GM21723 (cell line): ENCODE results near the gene TRPM3.

Source experiments
- ATAC-seq: cut with Tn5 transposase; IDR thresholded peaks from one replicate; pipeline ENCODE4 v1.9.1; 2021; ENCODE audit warnings: mild to moderate bottlenecking, moderate library complexity; ENCODE audit not compliant: unreplicated experiment

Gene TRPM3

DNA sequence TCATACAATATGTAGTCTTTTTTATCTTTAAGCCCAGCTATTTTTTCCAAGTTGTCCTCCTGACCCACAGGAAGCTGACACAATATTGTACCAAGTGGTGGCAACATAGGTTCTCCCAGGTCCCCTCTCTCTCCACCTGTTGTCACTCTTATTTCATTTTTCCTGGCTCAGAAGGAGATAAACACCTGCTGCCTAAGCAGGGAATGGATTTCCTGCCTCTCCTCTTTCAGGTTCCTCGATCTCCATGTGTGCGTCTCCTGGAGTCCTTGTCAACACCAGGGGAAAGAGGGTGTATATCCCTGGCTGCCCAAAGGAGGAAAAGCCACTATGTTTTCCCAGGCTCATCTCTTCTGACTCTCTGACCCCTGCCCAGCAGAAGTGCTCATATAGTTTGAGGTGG lies 625.2 kb downstream of the TRPM3 start:
- ATAC-seq, result no peak

DNA sequence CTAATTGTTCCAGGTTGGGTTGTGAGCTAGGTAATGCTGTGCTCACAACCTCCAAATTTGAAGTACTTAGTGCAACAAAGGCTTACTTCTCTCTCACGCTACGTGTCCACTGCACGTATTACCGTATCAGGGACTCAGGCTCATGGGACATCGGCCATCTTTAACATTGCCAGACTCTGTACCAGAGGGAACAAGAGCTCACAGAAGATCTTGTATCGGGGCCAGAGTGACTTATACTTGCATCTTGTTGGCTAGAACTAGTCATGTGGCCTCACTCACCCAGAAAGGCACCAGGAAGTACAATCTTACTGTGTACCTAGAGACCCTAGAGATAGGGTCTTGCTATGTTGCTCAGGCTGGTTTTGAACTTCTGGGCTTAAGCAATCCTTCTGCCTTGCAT lies 625.9 kb downstream of the TRPM3 start:
- no peak for ATAC-seq

DNA sequence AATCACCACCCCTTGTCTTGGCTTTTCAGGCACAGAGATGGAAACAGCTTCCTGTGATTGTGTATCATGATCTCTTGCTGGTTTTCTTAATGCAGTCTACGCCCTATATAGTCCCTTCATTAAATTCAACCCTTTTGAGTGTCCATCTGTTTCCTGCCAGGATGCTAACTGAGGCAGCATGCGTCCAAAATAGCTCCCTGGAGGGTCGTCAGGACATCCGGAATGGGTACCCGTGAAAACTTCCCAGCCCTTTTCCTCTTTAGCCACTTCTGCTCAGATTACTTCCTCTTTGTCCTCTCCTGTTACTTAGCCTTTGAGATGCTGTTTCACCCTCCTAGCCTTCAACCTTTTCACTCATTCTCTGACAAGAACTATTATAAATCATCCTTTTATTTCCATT lies 627.2 kb downstream of the TRPM3 start:
- ATAC-seq, result no peak

DNA sequence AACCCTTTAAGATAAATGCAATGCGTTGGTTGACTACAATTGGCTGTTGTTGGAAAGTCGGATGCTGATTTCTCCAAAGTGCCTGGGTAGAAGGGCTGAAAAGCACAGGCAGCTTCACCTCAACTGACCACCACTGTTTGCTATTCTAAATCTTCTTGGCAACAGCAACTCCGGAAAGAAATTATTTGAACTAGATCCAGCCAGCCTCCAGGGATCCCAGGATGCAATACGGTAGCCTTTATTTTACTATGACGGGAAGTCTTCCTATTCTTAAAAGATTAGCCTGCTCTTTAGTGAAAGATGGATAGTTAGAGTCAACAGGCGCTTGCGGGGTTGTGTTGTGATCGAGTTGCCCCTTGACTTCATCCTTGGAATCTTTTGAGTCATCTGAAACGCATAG lies 628.4 kb downstream of the TRPM3 start:
- no peak for ATAC-seq

DNA sequence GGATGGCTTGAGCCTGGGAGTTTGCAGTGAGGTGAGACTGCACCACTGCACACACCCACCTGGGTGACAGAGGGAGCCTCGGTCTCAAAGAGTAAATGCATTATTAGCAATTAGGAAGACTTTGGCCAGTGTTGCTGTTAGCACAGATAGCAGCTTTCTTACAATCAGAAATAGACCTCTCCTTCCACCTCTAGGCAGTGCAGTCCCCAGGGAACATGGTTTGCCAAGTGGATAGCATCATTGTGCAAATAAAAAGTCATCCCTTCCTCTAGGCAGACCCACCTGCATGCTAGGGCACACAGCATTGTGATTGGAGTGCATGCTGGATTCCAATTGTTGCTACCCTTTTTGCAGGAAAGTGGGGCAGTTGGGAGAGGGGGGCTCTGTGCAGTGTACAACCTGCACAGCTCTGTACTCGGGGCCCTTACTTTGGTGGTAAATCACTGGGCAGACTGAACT lies 629.1 kb downstream of the TRPM3 start:
- ATAC-seq, result no peak

DNA sequence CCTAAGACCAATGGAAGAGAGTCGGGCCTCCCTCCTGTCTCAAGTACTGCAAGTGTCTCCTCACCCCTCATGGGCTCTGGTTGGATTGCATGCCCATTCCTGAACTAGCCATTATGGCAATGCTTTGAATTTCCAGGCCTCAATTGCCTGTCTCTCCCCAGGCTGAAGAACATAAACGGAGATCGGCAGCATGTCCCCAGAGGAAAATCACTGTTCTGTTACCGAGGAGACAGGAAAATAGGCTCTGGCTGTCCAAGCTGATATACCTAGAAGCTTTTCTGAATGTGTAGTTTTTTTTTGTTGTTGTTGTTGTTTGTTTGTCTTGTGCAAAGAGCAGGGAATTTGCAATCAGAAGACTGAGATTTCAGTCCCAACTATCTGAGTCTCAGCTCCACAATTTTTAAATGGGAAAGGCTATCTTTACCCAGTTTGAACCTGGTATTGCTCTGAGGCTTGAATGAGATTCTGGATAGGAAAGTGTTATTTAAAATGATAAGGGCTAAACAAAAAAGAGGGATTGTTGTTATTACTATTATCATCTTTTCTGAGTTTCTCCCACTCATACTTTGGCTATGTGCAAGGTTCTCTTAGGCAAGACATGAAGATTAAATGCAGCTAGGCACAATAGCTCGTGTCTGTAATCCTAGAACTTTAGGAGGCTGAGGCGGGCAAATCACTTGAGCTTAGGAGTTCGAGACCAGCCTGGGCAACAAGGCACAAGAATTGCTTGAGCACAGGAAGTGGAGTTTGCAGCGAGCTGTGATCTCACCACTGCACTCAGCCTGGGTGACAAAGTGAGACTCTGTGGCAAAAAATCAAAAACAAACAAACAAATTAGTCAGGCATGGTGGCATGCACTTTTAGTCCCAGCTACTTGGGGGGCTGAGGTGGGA lies 629.7 kb downstream of the TRPM3 start:
- ATAC-seq, result no peak

DNA sequence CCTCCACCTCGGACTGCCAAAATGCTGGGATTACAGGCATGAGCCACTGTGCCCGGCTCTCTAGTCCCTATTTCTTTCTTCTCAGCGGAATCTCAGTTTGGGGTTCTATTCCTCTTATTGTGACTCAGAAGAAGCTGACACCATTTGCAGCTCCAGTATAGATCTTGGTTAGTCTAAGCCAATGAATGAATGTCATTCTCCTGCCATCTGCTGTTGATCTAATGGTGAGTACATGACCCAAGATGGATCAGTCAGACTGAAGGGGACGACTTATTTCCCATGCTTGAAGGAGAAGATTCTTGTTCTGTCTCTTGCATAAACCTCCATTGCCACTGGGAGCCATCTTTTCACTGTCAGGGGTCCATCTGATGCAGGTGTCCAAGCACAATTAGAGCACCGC lies 630.9 kb downstream of the TRPM3 start:
- no peak for ATAC-seq

DNA sequence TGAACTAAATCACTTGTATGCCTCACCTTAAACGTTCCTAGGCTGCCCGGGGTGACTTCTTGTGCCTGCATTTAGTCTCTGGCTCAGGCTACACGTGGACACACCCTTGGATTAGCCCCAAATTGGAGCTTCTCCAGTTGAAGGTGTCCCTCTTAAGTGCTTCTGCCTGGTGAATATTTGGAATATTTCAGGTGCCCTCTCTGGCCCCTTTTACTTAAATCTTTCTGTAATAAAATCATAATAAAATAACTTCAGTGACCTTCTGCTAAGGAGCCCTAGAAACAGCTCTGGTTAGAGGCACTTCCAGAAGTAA lies 632.7 kb downstream of the TRPM3 start:
- ATAC-seq, result no peak

DNA sequence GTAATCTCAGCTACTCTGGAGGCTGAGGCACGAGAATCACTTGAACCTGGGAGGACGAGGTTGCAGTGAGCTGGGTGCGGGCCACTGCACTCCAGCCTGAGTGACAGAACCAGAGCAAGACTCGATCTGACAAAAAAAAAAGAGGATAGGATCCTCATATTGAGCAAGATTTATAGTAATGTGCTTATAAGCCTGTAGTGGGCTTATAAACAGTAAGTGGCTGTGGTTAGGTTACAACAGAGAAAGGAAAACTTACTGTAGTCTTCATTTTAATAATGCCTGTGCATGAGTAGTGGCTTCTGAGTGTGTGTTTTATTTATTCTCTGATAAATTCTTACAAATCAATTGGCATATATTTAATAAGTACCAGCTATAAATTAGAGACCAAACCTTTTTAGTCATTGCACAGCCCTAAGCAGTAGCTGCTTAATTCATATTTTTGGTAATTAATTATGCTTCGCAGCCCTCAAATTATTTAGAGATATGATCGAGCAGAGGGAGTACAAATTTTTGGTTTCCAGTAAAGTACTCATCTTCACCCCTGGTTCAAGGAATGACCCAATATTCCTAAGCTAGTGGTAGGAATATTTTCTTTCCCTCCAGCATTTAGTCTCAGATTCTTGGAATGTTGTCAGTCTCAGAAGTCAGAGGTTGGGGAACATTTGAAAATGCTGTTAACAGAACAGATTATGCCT lies 633.2 kb downstream of the TRPM3 start:
- no peak for ATAC-seq

DNA sequence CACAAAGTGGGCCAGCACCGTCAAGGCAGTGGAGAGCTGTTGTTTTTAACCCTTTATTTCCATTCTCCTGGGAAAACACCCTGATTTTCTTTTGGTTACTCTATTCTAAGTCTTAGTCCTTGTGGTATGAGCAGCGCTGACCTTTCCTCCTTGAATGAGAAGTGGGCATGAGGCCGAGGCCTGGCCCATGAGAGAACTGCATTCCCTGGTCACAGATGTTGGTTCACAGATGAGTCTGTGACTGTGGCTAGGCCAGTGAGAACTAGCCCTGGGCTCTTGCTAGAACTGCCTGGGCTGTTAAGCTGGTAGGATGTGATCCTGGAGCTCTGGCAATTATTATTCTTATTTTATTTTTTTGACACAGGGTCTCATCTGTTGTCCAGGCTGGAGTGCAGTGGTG lies 635.3 kb downstream of the TRPM3 start:
- ATAC-seq, result no peak

DNA sequence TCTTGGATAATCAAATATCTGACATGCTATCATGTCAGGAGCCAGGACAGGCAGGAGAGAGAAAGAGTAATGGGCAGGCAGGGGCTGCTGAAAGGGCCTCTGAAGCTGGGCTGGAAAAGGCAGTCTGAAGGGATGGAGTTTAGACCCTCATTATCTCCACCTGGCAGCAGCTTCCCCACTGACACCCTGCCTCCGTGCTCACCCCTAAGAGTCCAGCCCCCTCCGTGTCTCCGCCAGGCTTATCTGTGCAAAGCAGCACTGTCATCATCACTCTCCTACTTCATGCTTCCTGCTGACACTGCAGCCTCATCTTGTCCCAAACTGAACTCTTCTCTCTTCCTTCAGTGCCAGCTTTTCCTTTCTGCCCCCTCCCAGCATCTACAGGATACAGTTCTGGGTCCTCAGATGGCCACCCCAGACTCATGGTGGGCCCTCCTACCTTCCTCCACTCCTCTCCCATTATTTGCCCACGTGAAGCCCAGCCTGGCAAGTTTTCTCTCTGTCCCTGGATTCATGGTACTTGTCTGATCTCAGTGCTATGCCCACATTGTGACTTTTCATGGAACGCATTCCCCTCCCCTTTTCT lies 636.1 kb downstream of the TRPM3 start:
- ATAC-seq, result no peak

DNA sequence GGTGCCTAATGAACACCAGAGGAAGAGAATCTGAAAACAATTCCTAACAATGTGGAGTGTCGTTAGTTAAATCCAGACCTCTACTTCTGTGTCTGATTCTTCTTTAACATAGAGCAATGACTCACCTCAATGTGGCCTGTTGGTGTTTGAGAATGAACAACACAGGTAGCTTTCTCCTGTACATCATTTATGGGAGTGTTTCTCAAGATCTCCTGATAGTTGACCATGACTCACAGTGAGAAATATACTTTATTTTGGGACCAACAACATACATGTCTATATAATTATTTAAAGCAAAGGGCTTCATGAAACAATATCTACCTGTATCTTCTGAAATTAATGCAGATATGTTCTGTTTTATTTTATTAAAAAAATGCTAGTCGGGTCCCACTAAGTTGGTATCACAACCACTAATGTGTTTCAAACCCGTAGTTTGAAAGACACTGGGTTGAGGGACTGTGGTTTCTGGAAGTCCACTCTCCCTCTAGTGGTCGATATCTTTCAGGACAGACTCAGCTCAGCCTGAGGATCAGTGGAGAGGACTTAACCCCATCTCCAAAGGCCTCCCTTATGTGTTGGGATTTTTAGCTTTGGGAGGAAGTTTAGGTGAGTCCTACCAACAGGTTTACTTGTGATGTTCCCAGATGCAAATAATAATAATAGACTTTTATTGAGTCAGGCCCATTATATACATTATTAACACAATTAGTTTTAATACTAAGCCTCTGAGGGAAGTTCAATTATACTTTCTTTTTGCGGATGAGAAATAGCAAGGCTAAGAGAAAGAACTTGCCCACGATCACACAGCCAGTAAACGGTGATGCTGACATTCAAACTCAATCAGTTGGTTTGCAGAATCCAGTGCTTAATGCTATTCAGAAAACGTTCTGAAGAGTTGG lies 636.9 kb downstream of the TRPM3 start:
- ATAC-seq, result peak; percentile 84

DNA sequence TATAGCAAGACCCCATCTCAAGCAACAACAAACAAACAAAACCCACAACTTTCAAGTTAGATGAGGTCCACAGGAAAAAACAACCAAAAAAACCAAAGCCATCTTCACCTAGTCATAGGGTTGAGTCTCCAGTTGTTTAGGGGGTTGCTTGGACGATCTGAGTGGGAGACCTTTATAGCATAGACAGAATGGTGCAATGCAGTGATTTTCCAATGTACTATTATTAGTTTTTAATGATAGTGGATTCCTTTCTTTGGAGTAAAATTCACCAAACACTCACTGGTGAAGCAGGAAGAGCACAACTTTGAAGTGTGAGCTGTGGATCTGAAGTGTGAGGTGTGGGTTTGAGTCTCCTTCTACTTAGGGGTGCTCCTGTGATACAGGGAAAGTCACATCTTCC lies 640.0 kb downstream of the TRPM3 start:
- ATAC-seq, result no peak

DNA sequence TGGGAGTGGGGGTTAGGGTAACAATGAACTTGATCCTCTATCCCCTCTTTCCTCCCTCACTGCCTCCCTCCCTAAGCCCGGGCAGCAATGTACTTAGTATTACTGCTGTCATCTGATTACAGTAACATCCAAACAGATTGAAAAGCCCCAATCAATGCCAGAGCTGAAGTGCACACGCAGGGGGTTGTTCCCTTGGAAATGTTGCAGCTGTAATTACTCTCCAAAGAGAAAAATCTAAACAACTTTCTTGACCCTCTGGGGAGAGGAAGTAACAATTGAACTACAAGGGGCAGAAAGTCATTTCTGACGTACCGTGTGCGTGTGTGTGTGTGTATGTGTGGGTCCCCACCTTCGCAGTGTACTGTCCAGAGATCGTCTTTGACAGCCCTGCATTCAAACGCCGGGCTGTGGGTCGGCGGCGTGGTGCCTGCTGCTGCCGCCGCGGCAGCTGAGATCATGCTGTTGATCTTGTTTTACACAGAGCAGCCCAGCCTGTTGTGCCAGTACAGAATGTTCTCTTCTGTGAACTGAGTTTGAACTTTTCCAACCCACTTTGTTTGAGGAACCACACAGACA lies 640.9 kb downstream of the TRPM3 start:
- no peak for ATAC-seq

DNA sequence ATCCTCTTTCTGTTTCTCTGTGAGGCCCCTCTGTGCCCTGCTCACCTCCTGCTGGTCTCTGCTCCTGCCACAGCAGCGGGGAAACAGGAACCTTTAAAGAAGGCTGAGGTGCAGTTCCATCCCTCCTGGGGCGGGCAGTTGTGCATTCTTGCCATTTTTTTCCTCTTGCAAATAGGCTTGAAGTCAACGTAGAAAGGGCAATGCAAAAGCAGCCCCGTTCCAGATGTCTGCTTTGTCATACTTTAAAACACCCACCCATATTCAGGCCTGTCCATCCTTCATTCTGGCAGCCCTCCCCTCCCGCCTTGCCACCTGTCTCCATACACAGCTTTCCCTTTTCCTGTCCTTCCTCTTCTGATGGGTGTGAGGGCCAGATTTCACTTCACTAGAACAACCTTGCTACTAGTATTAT lies 641.5 kb downstream of the TRPM3 start:
- ATAC-seq, result no peak
